Measurements from ENCODE around the gene ACAA1.

DNA sequence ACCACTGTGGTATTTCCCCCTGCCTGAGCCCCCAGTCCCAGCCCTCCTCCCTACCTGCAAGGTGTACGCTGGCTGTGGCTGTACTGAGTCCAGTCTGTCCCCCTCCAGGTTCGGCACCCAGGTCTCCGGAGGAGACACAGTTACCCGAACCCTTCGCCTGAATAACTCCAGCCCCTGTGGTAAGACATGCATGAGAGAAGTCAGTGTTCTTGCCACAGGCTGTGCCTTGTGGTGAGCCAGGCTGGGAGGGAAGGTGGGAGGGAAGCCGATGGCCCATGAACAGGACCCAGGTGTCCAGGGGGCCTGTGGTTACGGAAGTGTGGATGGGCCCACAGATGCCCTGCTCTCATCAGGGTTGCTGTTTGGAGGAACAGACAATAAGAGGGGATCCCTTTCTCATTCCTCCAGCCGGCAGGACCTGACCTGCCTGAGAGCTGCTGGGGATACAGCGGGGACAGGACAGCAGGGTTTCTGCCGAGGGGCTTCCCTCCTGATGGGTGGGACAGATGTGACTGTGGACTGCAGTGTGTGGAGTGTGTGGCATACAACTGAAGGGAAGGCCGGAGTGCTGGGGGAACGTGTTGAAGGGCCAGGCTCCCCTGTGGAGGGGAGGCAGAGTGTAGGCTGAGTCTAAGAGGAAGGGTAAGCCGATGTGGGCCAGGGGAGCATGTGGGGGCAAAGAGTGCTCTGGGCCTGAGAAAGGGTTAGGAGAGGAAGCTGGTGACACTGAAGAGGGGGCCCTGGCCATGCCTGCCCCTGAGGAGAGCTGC lies 21.9 kb downstream of the ACAA1 start:
- TF ChIP-seq, protein P1, sequence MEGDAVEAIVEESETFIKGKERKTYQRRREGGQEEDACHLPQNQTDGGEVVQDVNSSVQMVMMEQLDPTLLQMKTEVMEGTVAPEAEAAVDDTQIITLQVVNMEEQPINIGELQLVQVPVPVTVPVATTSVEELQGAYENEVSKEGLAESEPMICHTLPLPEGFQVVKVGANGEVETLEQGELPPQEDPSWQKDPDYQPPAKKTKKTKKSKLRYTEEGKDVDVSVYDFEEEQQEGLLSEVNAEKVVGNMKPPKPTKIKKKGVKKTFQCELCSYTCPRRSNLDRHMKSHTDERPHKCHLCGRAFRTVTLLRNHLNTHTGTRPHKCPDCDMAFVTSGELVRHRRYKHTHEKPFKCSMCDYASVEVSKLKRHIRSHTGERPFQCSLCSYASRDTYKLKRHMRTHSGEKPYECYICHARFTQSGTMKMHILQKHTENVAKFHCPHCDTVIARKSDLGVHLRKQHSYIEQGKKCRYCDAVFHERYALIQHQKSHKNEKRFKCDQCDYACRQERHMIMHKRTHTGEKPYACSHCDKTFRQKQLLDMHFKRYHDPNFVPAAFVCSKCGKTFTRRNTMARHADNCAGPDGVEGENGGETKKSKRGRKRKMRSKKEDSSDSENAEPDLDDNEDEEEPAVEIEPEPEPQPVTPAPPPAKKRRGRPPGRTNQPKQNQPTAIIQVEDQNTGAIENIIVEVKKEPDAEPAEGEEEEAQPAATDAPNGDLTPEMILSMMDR (conservative IDR thresholded peaks at IDR 0.05; ENCODE audit: low read depth, low read length): no peak
- TF ChIP-seq EZH2 (IDR thresholded peaks at IDR 0.05; ENCODE audit: low read length, unreplicated experiment): no peak

Measured in PC-3 (cell line).